ENCODE data around the gene LPAR1.

- TF ChIP-seq POLR2A (IDR thresholded peaks at IDR 0.05; ENCODE audit: low read length): no peak
- TF ChIP-seq GATA1 (IDR thresholded peaks at IDR 0.05; ENCODE audit: low read depth, low read length): no peak
Measured at GRCh38 chr9:110923601-110924000, 114.7 kb downstream of the LPAR1 start.

All from erythroblast (primary cell).